Kidney epithelial cell (primary cell): ENCODE measurements around the gene AMDHD1. TPM values are rescaled to one million over a fixed set of nuclear protein-coding genes. Genes with fewer than 3 reads are reported as not detected.

Experiments used
- DNase-seq: peaks from one replicate; pipeline ENCODE4 v3.0.0-alpha.2; 2010; ENCODE audit warnings: low read depth
- H3K27me3 ChIP-seq: 2 replicates; pipeline ENCODE4 v1.6.0; 2011; ENCODE audit warnings: low read length; ENCODE audit not compliant: control insufficient read depth, insufficient read depth
- H3K36me3 ChIP-seq: 2 replicates; pipeline ENCODE4 v1.5.1; 2011; ENCODE audit warnings: low read length; ENCODE audit not compliant: control insufficient read depth, insufficient read depth
- H3K4me3 ChIP-seq: 2 replicates; pipeline ENCODE4 v1.5.1; 2011; ENCODE audit warnings: low read depth, mild to moderate bottlenecking, control low read depth, low read length
- total RNA-seq: library from RNA; depleted of rRNA; stranded (reverse); fragments of >200 nt; gene quantifications from 2 replicates; pipeline ENCODE4 v1.2.3, GENCODE V29; 2015
- TF ChIP-seq, protein P1 (sequence below): IDR thresholded peaks from 2 replicates; pipeline ENCODE4 v1.5.1; 2011; ENCODE audit warnings: mild to moderate bottlenecking, moderate library complexity, low read length, control low read depth, inconsistent platforms; ENCODE audit not compliant: insufficient read depth, poor library complexity, severe bottlenecking

Gene AMDHD1
- total RNA-seq, 1 donor from 2014 or later: 0.67 TPM

DNA sequence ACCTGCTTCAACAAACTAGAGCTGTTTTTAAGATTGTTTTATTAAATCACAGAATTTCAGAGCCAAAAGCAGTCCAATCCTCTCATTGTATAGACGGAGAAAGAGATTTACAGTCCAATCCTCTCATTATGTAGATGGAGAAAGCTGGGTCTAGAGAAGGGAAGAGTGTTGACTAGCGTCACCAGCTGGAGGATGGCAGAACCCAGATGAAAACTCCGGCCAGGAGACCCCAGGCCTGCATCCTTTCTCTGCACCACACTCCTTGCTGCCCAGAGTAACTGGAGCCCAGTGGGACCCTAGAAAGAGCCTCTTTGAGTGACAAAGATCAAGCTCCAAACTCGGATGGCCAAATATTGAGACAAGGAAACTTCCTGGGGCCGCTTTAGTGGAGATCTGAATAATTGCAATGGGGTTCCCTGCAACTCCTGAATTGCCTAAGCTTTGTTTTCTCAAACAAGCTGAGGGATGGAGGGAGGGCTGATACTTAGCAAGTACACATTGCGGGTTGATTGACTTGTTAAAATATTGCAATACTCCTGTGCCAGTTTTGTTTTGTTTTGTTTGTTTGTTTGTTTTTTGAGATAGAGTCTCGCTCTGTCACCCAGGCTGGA is 12.5 kb downstream of the AMDHD1 start:
- DNase-seq: no peak
- H3K4me3 ChIP-seq: no peak overlapping the region
- H3K36me3 ChIP-seq: no peaks in the 10 kb centered on the region
- TF ChIP-seq, protein P1, sequence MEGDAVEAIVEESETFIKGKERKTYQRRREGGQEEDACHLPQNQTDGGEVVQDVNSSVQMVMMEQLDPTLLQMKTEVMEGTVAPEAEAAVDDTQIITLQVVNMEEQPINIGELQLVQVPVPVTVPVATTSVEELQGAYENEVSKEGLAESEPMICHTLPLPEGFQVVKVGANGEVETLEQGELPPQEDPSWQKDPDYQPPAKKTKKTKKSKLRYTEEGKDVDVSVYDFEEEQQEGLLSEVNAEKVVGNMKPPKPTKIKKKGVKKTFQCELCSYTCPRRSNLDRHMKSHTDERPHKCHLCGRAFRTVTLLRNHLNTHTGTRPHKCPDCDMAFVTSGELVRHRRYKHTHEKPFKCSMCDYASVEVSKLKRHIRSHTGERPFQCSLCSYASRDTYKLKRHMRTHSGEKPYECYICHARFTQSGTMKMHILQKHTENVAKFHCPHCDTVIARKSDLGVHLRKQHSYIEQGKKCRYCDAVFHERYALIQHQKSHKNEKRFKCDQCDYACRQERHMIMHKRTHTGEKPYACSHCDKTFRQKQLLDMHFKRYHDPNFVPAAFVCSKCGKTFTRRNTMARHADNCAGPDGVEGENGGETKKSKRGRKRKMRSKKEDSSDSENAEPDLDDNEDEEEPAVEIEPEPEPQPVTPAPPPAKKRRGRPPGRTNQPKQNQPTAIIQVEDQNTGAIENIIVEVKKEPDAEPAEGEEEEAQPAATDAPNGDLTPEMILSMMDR: no peak
- peaks cover 2% of the 10 kb centered on the region for H3K27me3 ChIP-seq

DNA sequence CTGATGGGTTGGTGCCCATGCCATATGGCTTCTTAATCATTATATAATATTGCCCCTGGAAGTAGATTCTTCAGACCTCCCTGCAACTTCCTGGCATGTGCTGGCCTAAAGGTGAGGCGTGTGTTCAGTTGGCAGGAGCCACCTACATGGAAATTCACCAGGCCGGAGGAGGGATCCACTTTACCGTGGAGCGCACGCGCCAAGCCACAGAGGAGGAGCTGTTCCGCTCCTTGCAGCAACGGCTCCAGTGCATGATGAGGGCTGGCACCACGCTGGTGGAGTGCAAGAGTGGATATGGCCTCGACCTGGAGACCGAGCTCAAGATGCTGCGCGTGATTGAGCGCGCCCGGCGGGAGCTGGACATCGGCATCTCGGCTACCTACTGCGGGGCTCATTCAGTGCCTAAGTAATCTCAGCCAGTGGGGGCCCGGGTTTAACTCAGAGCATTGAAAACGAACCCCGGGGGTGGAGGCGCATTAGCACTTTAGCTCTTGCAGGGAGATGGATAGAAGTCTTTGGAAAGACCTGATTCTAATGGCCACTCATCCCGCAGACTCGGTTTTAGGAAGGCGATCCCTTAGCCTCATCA is 13.5 kb downstream of the AMDHD1 start:
- H3K27me3 ChIP-seq: peaks cover 2% of the 10 kb centered on the region
- no peak overlapping the region for H3K4me3 ChIP-seq
- DNase-seq: no peak
- no peaks in the 10 kb centered on the region for H3K36me3 ChIP-seq
- TF ChIP-seq, protein P1: no peak

DNA sequence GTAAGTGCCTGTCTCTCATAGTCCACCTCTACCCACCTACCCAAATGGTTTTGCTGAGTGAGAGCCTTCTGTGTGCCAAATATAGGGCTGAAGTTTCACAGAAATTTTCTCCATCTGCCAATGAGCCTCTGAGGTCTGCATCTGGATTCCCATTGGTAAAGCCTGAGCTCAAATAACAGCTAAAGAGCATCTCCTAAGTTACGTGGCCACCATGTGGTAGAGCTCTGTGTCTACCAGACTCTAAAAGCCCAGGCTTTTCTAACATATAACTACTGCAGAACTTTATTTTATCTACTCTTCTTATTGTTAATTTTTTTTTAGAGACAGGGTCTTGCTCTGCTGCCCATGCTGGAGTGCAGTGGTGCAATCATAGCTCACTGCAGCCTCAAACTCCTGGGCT is 16.0 kb downstream of the AMDHD1 start:
- no peaks in the 10 kb centered on the region for H3K36me3 ChIP-seq
- TF ChIP-seq, protein P1: no peak
- peaks cover 2% of the 10 kb centered on the region for H3K27me3 ChIP-seq
- H3K4me3 ChIP-seq: no peak overlapping the region
- no peak for DNase-seq

DNA sequence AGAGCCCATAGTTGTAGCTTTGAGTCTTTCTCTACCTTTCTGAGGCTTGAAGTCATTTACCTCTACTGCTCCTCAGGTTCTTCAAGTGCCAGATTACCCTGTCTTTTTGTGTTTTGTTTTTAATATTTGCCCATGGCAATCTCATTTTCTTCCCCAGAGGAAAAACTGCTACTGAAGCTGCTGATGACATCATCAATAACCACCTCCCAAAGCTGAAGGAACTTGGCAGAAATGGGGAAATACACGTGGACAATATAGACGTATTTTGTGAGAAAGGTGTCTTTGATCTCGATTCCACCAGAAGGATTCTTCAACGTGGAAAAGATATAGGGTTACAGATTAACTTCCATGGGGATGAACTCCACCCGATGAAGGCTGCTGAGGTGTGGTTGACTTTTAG is 17.1 kb downstream of the AMDHD1 start:
- H3K4me3 ChIP-seq: no peak overlapping the region
- DNase-seq: no peak
- H3K27me3 ChIP-seq: peaks cover 2% of the 10 kb centered on the region
- TF ChIP-seq, protein P1: no peak
- H3K36me3 ChIP-seq: no peaks in the 10 kb centered on the region

DNA sequence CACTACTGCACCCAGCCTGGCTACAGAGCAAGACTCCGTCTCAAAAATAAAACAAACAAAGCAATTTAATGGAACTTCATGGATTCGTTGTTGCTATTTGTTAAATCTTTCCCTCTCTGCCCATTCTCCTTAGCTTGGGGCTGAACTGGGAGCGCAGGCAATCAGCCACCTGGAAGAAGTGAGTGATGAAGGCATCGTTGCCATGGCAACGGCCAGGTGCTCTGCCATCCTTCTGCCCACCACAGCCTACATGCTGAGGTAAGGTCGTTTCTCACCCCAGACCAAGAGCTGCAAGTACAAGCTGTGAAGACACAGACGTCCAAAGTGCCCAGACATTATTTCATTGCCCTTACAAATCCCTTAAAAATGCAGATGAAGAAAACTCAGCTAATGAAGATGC is 19.1 kb downstream of the AMDHD1 start:
- no peak overlapping the region for H3K4me3 ChIP-seq
- H3K27me3 ChIP-seq: no peaks in the 10 kb centered on the region
- TF ChIP-seq, protein P1: no peak
- no peaks in the 10 kb centered on the region for H3K36me3 ChIP-seq
- DNase-seq: no peak

DNA sequence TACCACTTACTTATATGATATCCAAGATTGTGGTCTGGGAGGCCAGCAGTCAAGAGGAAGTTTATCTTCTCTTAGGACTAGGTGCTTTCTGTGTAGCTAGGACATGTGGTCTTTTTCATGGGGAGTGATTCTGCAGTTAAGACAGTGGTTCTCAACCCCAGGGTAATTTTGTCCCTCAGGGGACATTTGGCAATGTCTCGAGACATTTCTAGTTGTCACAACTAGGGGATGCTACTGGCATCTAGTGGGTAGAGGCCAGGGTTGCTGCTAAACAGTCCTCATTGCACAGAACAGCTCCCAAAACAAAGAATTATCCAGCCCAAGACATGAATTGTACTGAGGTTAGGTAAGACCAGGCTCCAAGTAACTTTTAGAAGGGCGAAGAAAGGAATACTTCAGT is 20.0 kb downstream of the AMDHD1 start:
- no peak overlapping the region for H3K4me3 ChIP-seq
- H3K36me3 ChIP-seq: no peaks in the 10 kb centered on the region
- TF ChIP-seq, protein P1: no peak
- no peaks in the 10 kb centered on the region for H3K27me3 ChIP-seq
- DNase-seq: no peak
